NT2/D1 (cell line): ENCODE data around the gene PDLIM7.

Experiments
- SUZ12 ChIP-seq: IDR thresholded peaks from 2 replicates; pipeline ENCODE4 v1.6.1; 2011; ENCODE audit not compliant: insufficient read length, insufficient read depth; ENCODE audit errors: extremely low read depth
- YY1 ChIP-seq: IDR thresholded peaks from 2 replicates; pipeline ENCODE4 v1.6.1; 2011; ENCODE audit not compliant: insufficient read length, insufficient read depth
- ZNF274 ChIP-seq: IDR thresholded peaks from 2 replicates; pipeline ENCODE4 v1.6.1; 2011; ENCODE audit warnings: mild to moderate bottlenecking, low read depth, low read length

GRCh38 chr5:177536386-177536785 lies 39.0 kb upstream of the PDLIM7 start:
- TF ChIP-seq ZNF274 (no peak), YY1 (no peak), SUZ12 (no peak)
